ENCODE measurements around the gene LUC7L3. TPM values are rescaled to one million over a fixed set of nuclear protein-coding genes. Genes with fewer than 3 reads are reported as not detected.

Gene LUC7L3
- total RNA-seq, 4 donors from 2014 or later: 18.0 to 95.2 (median 31.5) TPM

GRCh38 chr17:50762177-50762576 lies 42.8 kb downstream of the LUC7L3 start:
- no peaks in the 10 kb centered on the region for H3K36me3 ChIP-seq
- H3K4me1 ChIP-seq: peaks cover 15 to 64% (median 15%) of the 10 kb centered on the region in 3 donors
- intact Hi-C loops (cut with DNase I): no loop called here
- H3K4me3 ChIP-seq: no peak overlapping the region
- H3K9me3 ChIP-seq: no peaks in the 10 kb centered on the region
- H3K27me3 ChIP-seq: no peaks in the 10 kb centered on the region
- H3K27ac ChIP-seq: no peak overlapping the region
- DNase-seq: no peak
- TF ChIP-seq POLR2A (IDR thresholded peaks at IDR 0.05): no peak
- TF ChIP-seq, protein P1, sequence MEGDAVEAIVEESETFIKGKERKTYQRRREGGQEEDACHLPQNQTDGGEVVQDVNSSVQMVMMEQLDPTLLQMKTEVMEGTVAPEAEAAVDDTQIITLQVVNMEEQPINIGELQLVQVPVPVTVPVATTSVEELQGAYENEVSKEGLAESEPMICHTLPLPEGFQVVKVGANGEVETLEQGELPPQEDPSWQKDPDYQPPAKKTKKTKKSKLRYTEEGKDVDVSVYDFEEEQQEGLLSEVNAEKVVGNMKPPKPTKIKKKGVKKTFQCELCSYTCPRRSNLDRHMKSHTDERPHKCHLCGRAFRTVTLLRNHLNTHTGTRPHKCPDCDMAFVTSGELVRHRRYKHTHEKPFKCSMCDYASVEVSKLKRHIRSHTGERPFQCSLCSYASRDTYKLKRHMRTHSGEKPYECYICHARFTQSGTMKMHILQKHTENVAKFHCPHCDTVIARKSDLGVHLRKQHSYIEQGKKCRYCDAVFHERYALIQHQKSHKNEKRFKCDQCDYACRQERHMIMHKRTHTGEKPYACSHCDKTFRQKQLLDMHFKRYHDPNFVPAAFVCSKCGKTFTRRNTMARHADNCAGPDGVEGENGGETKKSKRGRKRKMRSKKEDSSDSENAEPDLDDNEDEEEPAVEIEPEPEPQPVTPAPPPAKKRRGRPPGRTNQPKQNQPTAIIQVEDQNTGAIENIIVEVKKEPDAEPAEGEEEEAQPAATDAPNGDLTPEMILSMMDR (IDR thresholded peaks at IDR 0.05): no peak
- WGBS, 2 donors: 85 to 97% methylated on average over 2 of the region's 2 CpGs

DNA sequence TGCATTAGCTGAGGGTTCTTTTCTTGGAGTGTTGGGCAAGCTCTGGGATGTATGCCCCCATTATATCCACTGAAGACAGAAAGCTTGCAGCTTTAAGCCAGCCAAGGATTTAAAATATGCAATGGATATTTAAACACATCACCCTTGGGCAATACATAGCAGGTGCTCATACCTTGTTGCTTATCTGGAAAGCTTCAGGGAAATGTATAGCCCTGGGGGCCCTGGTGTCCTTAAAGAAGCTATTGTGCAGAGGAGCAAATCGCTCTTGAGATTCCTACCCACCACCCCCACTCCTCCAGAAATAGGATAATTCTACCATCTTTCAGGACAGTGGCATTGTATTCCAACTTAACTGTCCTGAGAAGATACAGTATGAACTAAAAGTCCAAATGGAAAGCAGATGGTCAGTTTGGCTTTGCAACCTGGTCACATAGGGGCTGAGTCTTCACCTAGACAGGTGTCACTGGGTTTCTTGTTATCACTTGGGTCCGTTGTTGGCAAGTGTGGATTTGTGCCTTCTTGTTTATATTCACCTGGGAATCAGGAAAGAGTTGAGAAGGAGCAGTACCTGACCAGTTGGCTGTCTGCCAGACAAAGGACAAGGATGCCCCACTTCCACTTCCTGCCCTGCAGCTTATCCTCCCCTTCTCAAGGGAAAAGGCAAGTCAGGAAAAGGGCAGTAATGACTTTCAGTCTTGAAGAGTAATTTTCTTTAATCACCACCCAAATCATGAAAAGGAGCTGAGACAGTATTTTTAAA lies 44.5 kb downstream of the LUC7L3 start:
- no peaks in the 10 kb centered on the region for H3K36me3 ChIP-seq
- no peak overlapping the region for H3K4me3 ChIP-seq
- no peak for DNase-seq
- intact Hi-C loops (cut with DNase I): no loop called here
- no peaks in the 10 kb centered on the region for H3K27me3 ChIP-seq
- no peaks in the 10 kb centered on the region for H3K9me3 ChIP-seq
- TF ChIP-seq, protein P1 (IDR thresholded peaks at IDR 0.05): no peak
- TF ChIP-seq POLR2A (IDR thresholded peaks at IDR 0.05): no peak
- H3K4me1 ChIP-seq: peaks cover 15 to 66% (median 15%) of the 10 kb centered on the region in 3 donors
- H3K27ac ChIP-seq: peak overlapping the region in 2 of 4 donors; percentile 14 to 21
- 44 to 67% methylated on average over 1 to 2 of the region's 2 CpGs for WGBS, 2 donors

- intact Hi-C loops (cut with DNase I): no loop called here
Observed at GRCh38 chr17:50764734-50765149, 45.3 kb downstream of the LUC7L3 start.

GRCh38 chr17:50765454-50766221 lies 46.2 kb downstream of the LUC7L3 start:
- Histone ChIP-seq H3K27me3 (no peaks in the 10 kb centered on the region), H3K36me3 (no peaks in the 10 kb centered on the region), H3K4me1 (peaks cover 15 to 59% (median 15%) of the 10 kb centered on the region in 3 donors), H3K4me3 (no peak overlapping the region), H3K27ac (peak overlapping the region in 3 of 4 donors; percentile 13 to 40 (median 31)), H3K9me3 (no peaks in the 10 kb centered on the region)
- no peak for DNase-seq
- 25 to 50% methylated on average over 6 to 7 of the region's 9 CpGs for WGBS, 2 donors
- intact Hi-C loops (cut with DNase I): no loop called here
- TF ChIP-seq, protein P1 (IDR thresholded peaks at IDR 0.05): no peak
- no peak for TF ChIP-seq POLR2A (IDR thresholded peaks at IDR 0.05)

More at GRCh38 chr17:50764734-50765149, 45.3 kb downstream of the LUC7L3 start:
- 51 to 53% methylated on average over 2 of the region's 2 CpGs for WGBS, 2 donors
- Histone ChIP-seq H3K27ac (peak overlapping the region in 1 of 4 donors; percentile 14), H3K27me3 (no peaks in the 10 kb centered on the region), H3K4me3 (no peak overlapping the region), H3K9me3 (no peaks in the 10 kb centered on the region), H3K4me1 (peaks cover 15 to 59% (median 15%) of the 10 kb centered on the region in 3 donors), H3K36me3 (no peaks in the 10 kb centered on the region)
- TF ChIP-seq POLR2A (IDR thresholded peaks at IDR 0.05): no peak
- TF ChIP-seq, protein P1 (IDR thresholded peaks at IDR 0.05): no peak
- DNase-seq: no peak
